IMR-90 (cell line): Measurements from ENCODE around the gene KCNT1. TPM values are rescaled to one million over a fixed set of nuclear protein-coding genes. Genes with fewer than 3 reads are reported as not detected.

Source experiments
- ATAC-seq: fragments of 200-7000 bp; cut with Tn5 transposase; 2 replicates; pipeline ENCODE4 v1.9.1; 2020; ENCODE audit warnings: low read depth, mild to moderate bottlenecking, moderate library complexity
- BruUV-seq: library from RNA; stranded (reverse); fragments of 400-500 nt; replicated peaks from 2 replicates; lab custom pipeline; 2021; lab: Mats Ljungman, UMichigan
- CTCF ChIA-PET: fragments of 300-600 bp; formaldehyde crosslinking; extraction: SDS; loops from one replicate; lab custom pipeline; 2021; ENCODE audit warnings: antibody characterized with exemption; lab: Yijun Ruan, JAX
- POLR2A ChIA-PET: fragments of 300-600 bp; sonication (Branson Sonifier 250); formaldehyde crosslinking; loops from one replicate; lab custom pipeline; 2022; ENCODE audit warnings: antibody characterized with exemption; ENCODE audit not compliant: unreplicated experiment; lab: Charles Lee
- DNase-seq: peaks from one replicate; pipeline ENCODE4 v3.0.0; 2013
- H2AFZ ChIP-seq: replicated peaks from 2 replicates; pipeline ENCODE3; 2013; ENCODE audit warnings: low read length, mild to moderate bottlenecking; ENCODE audit not compliant: poor library complexity
- H2AK5ac ChIP-seq: 2 replicates; pipeline ENCODE4 v1.6.1; 2013; ENCODE audit warnings: low read depth, low read length, inconsistent platforms
- H2AK9ac ChIP-seq: replicated peaks from 2 replicates; pipeline ENCODE3; 2013; ENCODE audit warnings: mild to moderate bottlenecking, low read depth, low read length, moderate library complexity; ENCODE audit not compliant: poor library complexity
- H2BK120ac ChIP-seq: 2 replicates; pipeline ENCODE4 v1.6.1; 2013; ENCODE audit warnings: low read depth, low read length, inconsistent platforms
- H2BK15ac ChIP-seq: 3 replicates; pipeline ENCODE4 v1.6.1; 2013; ENCODE audit warnings: low read depth, low read length, inconsistent platforms
- H2BK20ac ChIP-seq: 2 replicates; pipeline ENCODE4 v1.6.1; 2013; ENCODE audit warnings: low read depth, mild to moderate bottlenecking, inconsistent platforms, low read length, moderate library complexity
- H2BK5ac ChIP-seq: 2 replicates; pipeline ENCODE4 v1.6.1; 2013; ENCODE audit warnings: mild to moderate bottlenecking, low read depth, low read length, inconsistent platforms; ENCODE audit not compliant: poor library complexity, severe bottlenecking
- H3K14ac ChIP-seq: replicated peaks from 2 replicates; pipeline ENCODE4 v1.6.1; 2013; ENCODE audit warnings: low read depth, low read length, inconsistent platforms
- H3K18ac ChIP-seq: 2 replicates; pipeline ENCODE4 v1.6.1; 2013; ENCODE audit warnings: low read depth, low read length, control low read depth
- H3K23ac ChIP-seq: 2 replicates; pipeline ENCODE4 v1.6.1; 2013; ENCODE audit warnings: low read depth, low read length, inconsistent platforms
- H3K27ac ChIP-seq: 2 replicates; pipeline ENCODE4 v1.5.1; 2013; ENCODE audit warnings: mild to moderate bottlenecking, control low read depth, low read length; ENCODE audit not compliant: insufficient read depth
- H3K27me3 ChIP-seq: 2 replicates; pipeline ENCODE4 v1.6.1; 2013; ENCODE audit warnings: low read length; ENCODE audit not compliant: control insufficient read depth, insufficient read depth
- H3K36me3 ChIP-seq: 2 replicates; pipeline ENCODE4 v1.6.1; 2013; ENCODE audit warnings: low read length, mixed read lengths; ENCODE audit not compliant: control insufficient read depth, insufficient read depth
- H3K4ac ChIP-seq: 2 replicates; pipeline ENCODE4 v1.6.1; 2013; ENCODE audit warnings: low read depth, low read length, inconsistent platforms
- H3K4me1 ChIP-seq: 2 replicates; pipeline ENCODE4 v1.6.1; 2013; ENCODE audit warnings: low read length, mixed read lengths; ENCODE audit not compliant: control insufficient read depth, insufficient read depth
- H3K4me2 ChIP-seq: 2 replicates; pipeline ENCODE4 v1.6.1; 2013; ENCODE audit warnings: low read depth, mild to moderate bottlenecking, control low read depth, low read length, moderate library complexity
- H3K4me3 ChIP-seq: 2 replicates; pipeline ENCODE4 v1.5.1; 2013; ENCODE audit warnings: low read depth, mild to moderate bottlenecking, control low read depth, low read length, moderate library complexity; ENCODE audit not compliant: insufficient read depth
- H3K56ac ChIP-seq: 2 replicates; pipeline ENCODE4 v1.6.1; 2013; ENCODE audit warnings: low read length, inconsistent platforms; ENCODE audit not compliant: insufficient read depth; ENCODE audit errors: extremely low read depth
- H3K79me1 ChIP-seq, 2 experiments: 2 replicates each; pipeline ENCODE4 v1.6.1; 2013; ENCODE audit warnings: low read length in 2 of 2, inconsistent platforms in 1 of 2, low read depth in 1 of 2
- H3K9ac ChIP-seq: 2 replicates; pipeline ENCODE4 v1.6.1; 2013; ENCODE audit warnings: low read depth, low read length, control low read depth
- H3K9me1 ChIP-seq: 2 replicates; pipeline ENCODE4 v1.6.1; 2013; ENCODE audit warnings: low read length, inconsistent platforms; ENCODE audit not compliant: insufficient read depth
- H3K9me3 ChIP-seq: 2 replicates; pipeline ENCODE4 v1.6.1; 2013; ENCODE audit warnings: low read length; ENCODE audit not compliant: control insufficient read depth, insufficient read depth
- H4K20me1 ChIP-seq: 2 replicates; pipeline ENCODE4 v1.6.1; 2013; ENCODE audit warnings: low read length, inconsistent platforms; ENCODE audit not compliant: insufficient read depth
- H4K5ac ChIP-seq: 2 replicates; pipeline ENCODE4 v1.6.1; 2013; ENCODE audit warnings: mild to moderate bottlenecking, low read depth, low read length, control low read depth
- H4K8ac ChIP-seq, 2 experiments: 2 replicates each; pipeline ENCODE4 v1.6.1; 2013; ENCODE audit warnings: low read depth in 2 of 2, low read length in 2 of 2, control low read depth in 1 of 2, inconsistent platforms in 1 of 2
- H4K91ac ChIP-seq: 2 replicates; pipeline ENCODE4 v1.6.1; 2013; ENCODE audit warnings: low read depth, low read length, inconsistent platforms; ENCODE audit not compliant: insufficient read depth
- CEBPB ChIP-seq: IDR thresholded peaks from 2 replicates; pipeline ENCODE4 v1.6.1; 2012; ENCODE audit warnings: low read depth, low read length, improper control_type of control experiment
- CHD1 ChIP-seq: IDR thresholded peaks from 2 replicates; pipeline ENCODE4 v1.6.1; 2012; ENCODE audit warnings: low read depth, low read length, improper control_type of control experiment
- FOS ChIP-seq: fragments of 150-350 bp; IDR thresholded peaks from 2 replicates; pipeline ENCODE4 v1.6.1; 2016; ENCODE audit warnings: low read depth, low read length
- MAZ ChIP-seq: IDR thresholded peaks from 2 replicates; pipeline ENCODE4 v1.6.1; 2012; ENCODE audit warnings: low read depth, mild to moderate bottlenecking, low read length, improper control_type of control experiment, moderate library complexity, borderline replicate concordance
- MXI1 ChIP-seq: IDR thresholded peaks from 2 replicates; pipeline ENCODE4 v1.6.1; 2012; ENCODE audit warnings: low read depth, mild to moderate bottlenecking, low read length, moderate library complexity, borderline replicate concordance
- NFE2L2 ChIP-seq: fragments of 150-350 bp; IDR thresholded peaks from 2 replicates; pipeline ENCODE4 v1.6.1; 2016; ENCODE audit warnings: low read depth, mild to moderate bottlenecking, low read length
- POLR2A ChIP-seq: IDR thresholded peaks from 2 replicates; pipeline ENCODE4 v1.6.1; 2012; ENCODE audit warnings: mild to moderate bottlenecking, low read depth, low read length
- RAD21 ChIP-seq: IDR thresholded peaks from 2 replicates; pipeline ENCODE4 v1.6.1; 2012; ENCODE audit warnings: low read length, improper control_type of control experiment
- RCOR1 ChIP-seq: IDR thresholded peaks from 2 replicates; pipeline ENCODE4 v1.6.1; 2012; ENCODE audit warnings: mild to moderate bottlenecking, low read length, improper control_type of control experiment; ENCODE audit not compliant: insufficient replicate concordance
- SMC3 ChIP-seq: fragments of 150-350 bp; IDR thresholded peaks from 2 replicates; pipeline ENCODE4 v1.6.1; 2016; ENCODE audit warnings: low read depth, mild to moderate bottlenecking, antibody characterized with exemption, low read length, moderate library complexity
- WGBS, 2 experiments: methylation state at CpG; one replicate each; pipeline versions ENCODE4 v1.1.5 to v1.1.7; 2013; ENCODE audit warnings: missing lambda C conversion rate in 2 of 2; ENCODE audit not compliant: insufficient read length in 1 of 2; ENCODE audit errors: extremely low coverage in 2 of 2; 5-methylcytosine and 5-hydroxymethylcytosine counted together
- dilution Hi-C: fragments of 300-500 bp; cut with HindIII; formaldehyde crosslinking; loops from one replicate; pipeline ENCODE4 v1.14.3; 2018; ENCODE audit warnings: low sequenced_read_pairs; ENCODE audit not compliant: unreplicated experiment
- in situ Hi-C: fragments of 300-500 bp; cut with MboI; formaldehyde crosslinking; loops from 3 replicates; pipeline ENCODE4 v1.14.3; 2019; ENCODE audit warnings: low sequenced_read_pairs, inconsistent platforms, mixed read lengths
- intact Hi-C: fragments of 100-400 bp; cut with micrococcal nuclease; formaldehyde crosslinking; loops from 2 replicates; pipeline ENCODE4 v1.10.0; 2022
- polyA plus RNA-seq, 3 experiments: library from polyadenylated mRNA; depleted of rRNA; stranded (reverse); fragments of >200 nt; gene quantifications; 2 replicates each; pipeline ENCODE4 v1.2.3, GENCODE V29; 2012; ENCODE audit warnings: low replicate concordance in 1 of 3
- total RNA-seq: library from RNA; depleted of rRNA; stranded (reverse); fragments of >200 nt; gene quantifications from 2 replicates; pipeline ENCODE4 v1.2.3, GENCODE V29; 2012
- TF ChIP-seq, protein P1 (sequence below): fragments of 150-350 bp; IDR thresholded peaks from 2 replicates; pipeline ENCODE4 v1.6.1; 2016; ENCODE audit warnings: low read depth, mild to moderate bottlenecking, low read length, moderate library complexity, borderline replicate concordance

KCNT1 gene
- total and polyA plus RNA-seq, 2 of the 4 experiments (the other 2 are of a cell fraction), result not detected

DNA sequence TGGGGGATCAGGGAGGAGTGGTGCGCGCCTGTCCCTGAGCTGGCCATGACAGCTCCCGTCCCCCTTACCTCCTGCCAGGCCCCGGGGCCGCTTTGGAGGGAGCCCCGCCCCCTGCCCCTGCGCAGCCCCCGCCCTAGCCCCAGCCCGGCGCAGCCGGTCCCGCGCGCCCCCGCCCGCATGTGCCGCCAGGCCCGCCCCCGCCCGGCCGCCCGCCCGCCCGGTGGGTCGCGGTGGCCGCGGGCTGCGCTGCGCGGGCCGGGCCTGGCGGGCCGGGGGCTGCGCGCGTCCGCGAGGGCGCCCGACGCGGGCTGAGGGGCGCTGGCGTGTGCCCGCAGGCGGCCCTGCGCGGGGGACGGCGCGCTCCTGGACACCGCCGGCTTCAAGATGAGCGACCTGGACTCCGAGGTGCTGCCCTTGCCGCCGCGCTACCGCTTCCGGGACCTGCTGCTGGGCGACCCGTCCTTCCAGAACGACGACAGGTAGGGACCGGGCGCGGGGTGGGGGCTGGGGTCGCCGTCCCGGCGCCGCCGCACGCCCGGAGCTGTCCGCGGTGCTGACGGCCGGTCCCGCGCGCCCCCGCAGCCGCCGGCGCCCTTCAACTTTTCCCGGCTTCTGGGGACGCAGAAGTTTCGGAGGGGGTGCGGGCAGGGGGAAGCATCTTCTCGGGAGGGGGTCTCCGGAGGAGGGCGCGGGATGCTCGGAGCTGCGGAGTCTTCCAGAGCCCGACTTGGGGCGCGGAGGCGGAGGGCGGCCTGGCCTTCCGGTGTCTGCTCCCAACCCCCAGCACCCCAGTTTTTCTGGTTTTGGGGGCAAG, 12.5 kb downstream of the KCNT1 start:
- Histone ChIP-seq H2AK9ac (no peak overlapping the region), H4K91ac (no peak overlapping the region), H3K9me1 (no peaks in the 10 kb centered on the region), H3K4me2 (no peak overlapping the region), H2BK15ac (no peak overlapping the region), H3K27me3 (peaks cover 29% of the 10 kb centered on the region), H3K79me1 (no peaks in the 10 kb centered on the region), H3K18ac (no peak overlapping the region), H2AK5ac (no peak overlapping the region), H3K4me3 (no peak overlapping the region), H3K27ac (no peak overlapping the region), H3K4ac (no peak overlapping the region), H3K56ac (no peak overlapping the region), H3K14ac (no peak overlapping the region), H2BK120ac (no peak overlapping the region), H2BK20ac (no peak overlapping the region), H3K23ac (no peak overlapping the region), H3K9me3 (no peaks in the 10 kb centered on the region), H2AFZ (no peak overlapping the region), H2BK5ac (no peak overlapping the region), H4K20me1 (no peaks in the 10 kb centered on the region), H4K8ac (no peak overlapping the region), H3K9ac (no peak overlapping the region), H3K4me1 (no peaks in the 10 kb centered on the region), H3K36me3 (no peaks in the 10 kb centered on the region), H4K5ac (no peak overlapping the region)
- DNase-seq, result no peak
- TF ChIP-seq FOS, result no peak
- no peak for TF ChIP-seq RAD21
- TF ChIP-seq, protein P1, sequence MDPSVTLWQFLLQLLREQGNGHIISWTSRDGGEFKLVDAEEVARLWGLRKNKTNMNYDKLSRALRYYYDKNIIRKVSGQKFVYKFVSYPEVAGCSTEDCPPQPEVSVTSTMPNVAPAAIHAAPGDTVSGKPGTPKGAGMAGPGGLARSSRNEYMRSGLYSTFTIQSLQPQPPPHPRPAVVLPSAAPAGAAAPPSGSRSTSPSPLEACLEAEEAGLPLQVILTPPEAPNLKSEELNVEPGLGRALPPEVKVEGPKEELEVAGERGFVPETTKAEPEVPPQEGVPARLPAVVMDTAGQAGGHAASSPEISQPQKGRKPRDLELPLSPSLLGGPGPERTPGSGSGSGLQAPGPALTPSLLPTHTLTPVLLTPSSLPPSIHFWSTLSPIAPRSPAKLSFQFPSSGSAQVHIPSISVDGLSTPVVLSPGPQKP, result no peak
- no peak for TF ChIP-seq SMC3
- TF ChIP-seq CHD1, result no peak
- TF ChIP-seq RCOR1, result no peak
- TF ChIP-seq MAZ, result no peak
- no peak for TF ChIP-seq MXI1
- TF ChIP-seq NFE2L2, result no peak
- no peak for TF ChIP-seq CEBPB
- no peak for TF ChIP-seq POLR2A
- WGBS, 2 experiments, result 3% methylated on average over 6 of the region's 103 CpGs; no CpG with 5 or more reads in 1 of the 2 experiments
- POLR2A ChIA-PET, result no interaction called here
- no TSS peak for BruUV-seq
- ATAC-seq, result peak; percentile 29; the same call in 1 of the 2 replicates
- intact Hi-C loops (no loop called here), dilution Hi-C loops (no loop called here), in situ Hi-C loops (no loop called here)
- CTCF ChIA-PET, result interaction anchor here (1.4 kb wide), 1 partner anchor 18 kb away, joined by 3 read pairs; no protein-coding TSS in a partner anchor
